ENCODE data around the gene DCAF15. TPM values are rescaled to one million over a fixed set of nuclear protein-coding genes. Genes with fewer than 3 reads are reported as not detected.

Gene DCAF15
- total and polyA plus RNA-seq, 2 donors (not counting 3 experiments of a cell fraction or from before 2014, with no cell fraction given): 41.9 to 42.4 TPM

DNA sequence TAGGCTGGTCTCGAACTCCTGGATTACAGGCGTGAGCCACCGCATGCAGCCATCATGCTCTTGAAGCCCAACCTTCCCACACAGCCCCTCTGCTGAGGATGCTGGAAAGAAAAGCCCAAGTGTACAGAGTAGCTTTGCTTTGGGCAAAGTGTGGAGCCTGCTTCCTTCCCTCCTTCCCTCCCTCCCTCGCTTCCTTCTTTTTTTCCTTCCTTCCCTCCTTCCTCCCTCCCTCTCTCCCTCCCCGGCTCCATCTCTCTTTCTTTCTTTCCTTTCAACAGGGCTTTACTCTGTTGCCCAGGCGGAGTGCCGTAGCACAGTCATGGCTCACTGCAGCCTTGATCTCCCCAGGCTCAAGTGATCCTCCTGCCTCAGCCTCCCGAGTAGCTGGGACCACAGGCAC, 43.6 kb upstream of the DCAF15 start:
- dilution Hi-C loops (cut with MboI; ENCODE audit: extremely low pct_ligation_motif_present, low sequenced_read_pairs) (no loop called here), intact Hi-C loops (cut with micrococcal nuclease) (loop anchor here (5.0 kb wide), 1 partner anchor 124 kb away; the partner anchor contains the start of gene IL27RA)
- TF ChIP-seq MYC (IDR thresholded peaks at IDR 0.05; ENCODE audit: low read depth, low read length) (no peak), EZH2 (IDR thresholded peaks at IDR 0.05; ENCODE audit: borderline replicate concordance, low read depth, low read length, severe bottlenecking) (no peak), GATA2 (IDR thresholded peaks at IDR 0.05; ENCODE audit: insufficient read depth, insufficient read length, low read depth, low read length) (no peak), JUN (IDR thresholded peaks at IDR 0.05; ENCODE audit: borderline replicate concordance, insufficient read depth, insufficient read length, low read depth) (no peak), FOS (IDR thresholded peaks at IDR 0.05; ENCODE audit: borderline replicate concordance, insufficient read depth, low read length) (no peak), POLR2AphosphoS5 (IDR thresholded peaks at IDR 0.05; ENCODE audit: insufficient read depth, low read depth, low read length) (no peak), POLR2A (IDR thresholded peaks at IDR 0.05; ENCODE audit: low read depth, low read length) (no peak)
- TF ChIP-seq, protein P1, sequence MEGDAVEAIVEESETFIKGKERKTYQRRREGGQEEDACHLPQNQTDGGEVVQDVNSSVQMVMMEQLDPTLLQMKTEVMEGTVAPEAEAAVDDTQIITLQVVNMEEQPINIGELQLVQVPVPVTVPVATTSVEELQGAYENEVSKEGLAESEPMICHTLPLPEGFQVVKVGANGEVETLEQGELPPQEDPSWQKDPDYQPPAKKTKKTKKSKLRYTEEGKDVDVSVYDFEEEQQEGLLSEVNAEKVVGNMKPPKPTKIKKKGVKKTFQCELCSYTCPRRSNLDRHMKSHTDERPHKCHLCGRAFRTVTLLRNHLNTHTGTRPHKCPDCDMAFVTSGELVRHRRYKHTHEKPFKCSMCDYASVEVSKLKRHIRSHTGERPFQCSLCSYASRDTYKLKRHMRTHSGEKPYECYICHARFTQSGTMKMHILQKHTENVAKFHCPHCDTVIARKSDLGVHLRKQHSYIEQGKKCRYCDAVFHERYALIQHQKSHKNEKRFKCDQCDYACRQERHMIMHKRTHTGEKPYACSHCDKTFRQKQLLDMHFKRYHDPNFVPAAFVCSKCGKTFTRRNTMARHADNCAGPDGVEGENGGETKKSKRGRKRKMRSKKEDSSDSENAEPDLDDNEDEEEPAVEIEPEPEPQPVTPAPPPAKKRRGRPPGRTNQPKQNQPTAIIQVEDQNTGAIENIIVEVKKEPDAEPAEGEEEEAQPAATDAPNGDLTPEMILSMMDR (IDR thresholded peaks at IDR 0.05; ENCODE audit: extremely low read depth in 1 of 2, insufficient read depth in 1 of 2, low read depth in 1 of 2, low read length in 2 of 2): no peak
- TF ChIP-seq, protein P2, sequence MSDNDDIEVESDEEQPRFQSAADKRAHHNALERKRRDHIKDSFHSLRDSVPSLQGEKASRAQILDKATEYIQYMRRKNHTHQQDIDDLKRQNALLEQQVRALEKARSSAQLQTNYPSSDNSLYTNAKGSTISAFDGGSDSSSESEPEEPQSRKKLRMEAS (IDR thresholded peaks at IDR 0.05; ENCODE audit: insufficient read depth, insufficient read length): no peak
- Histone ChIP-seq H3K9me1 (replicated peaks; ENCODE audit: control insufficient read depth, extremely low read depth, insufficient read depth, low read length) (no peaks in the 10 kb centered on the region), H3K27me3 (ENCODE audit: control insufficient read depth in 2 of 2, insufficient read depth in 2 of 2, low read length in 2 of 2) (no peaks in the 10 kb centered on the region), H3K9ac (replicated peaks; ENCODE audit: extremely low read depth, insufficient read depth, low read length) (no peak overlapping the region), H4K20me1 (replicated peaks; ENCODE audit: control insufficient read depth, extremely low read depth, insufficient read depth, low read length) (no peaks in the 10 kb centered on the region), H3K27ac (ENCODE audit: insufficient read depth, low read depth, low read length) (no peak overlapping the region), H3K4me3 (replicated peaks in 1 of 3; ENCODE audit: insufficient read depth in 1 of 3, low read depth in 1 of 3, low read length in 3 of 3) (no peak overlapping the region), H3K36me3 (ENCODE audit: control insufficient read depth in 2 of 2, extremely low read depth in 1 of 2, insufficient read depth in 2 of 2, low read length in 2 of 2) (peaks cover 0 to 4% of the 10 kb centered on the region in 2 experiments), H3K4me1 (ENCODE audit: control insufficient read depth, extremely low read depth, insufficient read depth, low read length) (peaks cover 7% of the 10 kb centered on the region), H3K4me2 (ENCODE audit: insufficient read depth, low read length) (no peak overlapping the region), H2AFZ (ENCODE audit: low read depth, low read length) (no peak overlapping the region), H3K79me2 (ENCODE audit: control insufficient read depth, insufficient read depth, low read length) (no peaks in the 10 kb centered on the region), H3K9me3 (replicated peaks; ENCODE audit: control insufficient read depth, insufficient read depth, low read length) (no peaks in the 10 kb centered on the region)
- no peak for DNase-seq (ENCODE audit: low read depth, low spot score)
- ChIA-PET POLR2A (no interaction called here), CTCF (interaction anchor here (1.4 kb wide), 1 partner anchor 123 kb away, joined by 3 read pairs; the partner anchor contains the start of gene IL27RA)
- no TSS peak for BruUV-seq (replicated peaks)
- no peak for FAIRE-seq
